A549 (cell line): ENCODE results near the gene UTP3.

Experiments used
- JUN ChIP-seq, 2 experiments: fragments of >200 bp; sonication (Bioruptor Twin); formaldehyde crosslinking; IDR thresholded peaks; 2 replicates in 1 of 2; 3 replicates in 1 of 2; pipeline ENCODE4 v1.6.1; 2016 to 2017
- POLR2A ChIP-seq: IDR thresholded peaks from 2 replicates; pipeline ENCODE4 v1.6.1; 2012; ENCODE audit warnings: mild to moderate bottlenecking, low read length
- TF ChIP-seq, protein P1 (sequence below): fragments of >200 bp; sonication (Bioruptor Twin); formaldehyde crosslinking; IDR thresholded peaks from 3 replicates; pipeline ENCODE4 v1.5.1; 2016

GRCh38 chr4:70651864-70652506 lies 36.3 kb upstream of the UTP3 start:
- no peak for TF ChIP-seq POLR2A
- TF ChIP-seq JUN (IDR thresholded peaks at IDR 0.05), result no peak
- TF ChIP-seq, protein P1, sequence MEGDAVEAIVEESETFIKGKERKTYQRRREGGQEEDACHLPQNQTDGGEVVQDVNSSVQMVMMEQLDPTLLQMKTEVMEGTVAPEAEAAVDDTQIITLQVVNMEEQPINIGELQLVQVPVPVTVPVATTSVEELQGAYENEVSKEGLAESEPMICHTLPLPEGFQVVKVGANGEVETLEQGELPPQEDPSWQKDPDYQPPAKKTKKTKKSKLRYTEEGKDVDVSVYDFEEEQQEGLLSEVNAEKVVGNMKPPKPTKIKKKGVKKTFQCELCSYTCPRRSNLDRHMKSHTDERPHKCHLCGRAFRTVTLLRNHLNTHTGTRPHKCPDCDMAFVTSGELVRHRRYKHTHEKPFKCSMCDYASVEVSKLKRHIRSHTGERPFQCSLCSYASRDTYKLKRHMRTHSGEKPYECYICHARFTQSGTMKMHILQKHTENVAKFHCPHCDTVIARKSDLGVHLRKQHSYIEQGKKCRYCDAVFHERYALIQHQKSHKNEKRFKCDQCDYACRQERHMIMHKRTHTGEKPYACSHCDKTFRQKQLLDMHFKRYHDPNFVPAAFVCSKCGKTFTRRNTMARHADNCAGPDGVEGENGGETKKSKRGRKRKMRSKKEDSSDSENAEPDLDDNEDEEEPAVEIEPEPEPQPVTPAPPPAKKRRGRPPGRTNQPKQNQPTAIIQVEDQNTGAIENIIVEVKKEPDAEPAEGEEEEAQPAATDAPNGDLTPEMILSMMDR, result peak; percentile 64
